Transverse colon (tissue), 3 donors: Measurements from ENCODE around the gene CFAP61.

Experiments used
- EP300 ChIP-seq: sonication (generic); formaldehyde crosslinking; IDR thresholded peaks from one replicate; pipeline ENCODE4 v1.6.1; 2017; ENCODE audit warnings: antibody characterized with exemption, low read depth
- POLR2A ChIP-seq: fragments of 450-650 bp; IDR thresholded peaks from one replicate; pipeline ENCODE4 v1.6.1; 2016; ENCODE audit warnings: antibody characterized with exemption, mild to moderate bottlenecking, moderate library complexity
- TF ChIP-seq, protein P1 (sequence below), 5 experiments: fragments of 200-600 bp in 3 of 5; fragments of 450-650 bp in 2 of 5; sonication (generic) in 3 of 5; IDR thresholded peaks; 1 replicate in 2 of 5; 2 replicates in 3 of 5; pipeline ENCODE4 v1.5.1; 2016 to 2017; ENCODE audit warnings: antibody characterized with exemption in 5 of 5, inconsistent platforms in 3 of 5, mild to moderate bottlenecking in 2 of 5, moderate library complexity in 1 of 5

DNA sequence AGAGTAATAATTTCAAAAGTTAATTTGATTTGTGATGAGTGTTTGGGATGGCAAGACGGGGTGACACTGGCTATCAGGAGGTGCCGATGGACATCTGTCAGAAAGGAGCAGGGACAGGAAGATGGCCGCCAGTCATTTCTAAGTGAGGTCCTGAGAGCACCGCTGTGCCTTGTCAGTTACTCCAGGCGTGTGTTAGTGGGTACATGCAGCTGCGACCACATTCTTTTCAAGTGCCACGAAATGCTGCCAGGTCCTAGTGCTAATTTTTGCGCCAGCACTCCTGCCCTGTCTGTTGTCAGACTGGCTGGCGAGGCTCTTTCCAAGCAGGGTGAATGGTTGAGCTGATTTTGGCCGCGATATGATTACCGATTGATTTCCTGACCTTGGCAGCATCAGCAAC is 251.0 kb downstream of the CFAP61 start:
- TF ChIP-seq, protein P1, sequence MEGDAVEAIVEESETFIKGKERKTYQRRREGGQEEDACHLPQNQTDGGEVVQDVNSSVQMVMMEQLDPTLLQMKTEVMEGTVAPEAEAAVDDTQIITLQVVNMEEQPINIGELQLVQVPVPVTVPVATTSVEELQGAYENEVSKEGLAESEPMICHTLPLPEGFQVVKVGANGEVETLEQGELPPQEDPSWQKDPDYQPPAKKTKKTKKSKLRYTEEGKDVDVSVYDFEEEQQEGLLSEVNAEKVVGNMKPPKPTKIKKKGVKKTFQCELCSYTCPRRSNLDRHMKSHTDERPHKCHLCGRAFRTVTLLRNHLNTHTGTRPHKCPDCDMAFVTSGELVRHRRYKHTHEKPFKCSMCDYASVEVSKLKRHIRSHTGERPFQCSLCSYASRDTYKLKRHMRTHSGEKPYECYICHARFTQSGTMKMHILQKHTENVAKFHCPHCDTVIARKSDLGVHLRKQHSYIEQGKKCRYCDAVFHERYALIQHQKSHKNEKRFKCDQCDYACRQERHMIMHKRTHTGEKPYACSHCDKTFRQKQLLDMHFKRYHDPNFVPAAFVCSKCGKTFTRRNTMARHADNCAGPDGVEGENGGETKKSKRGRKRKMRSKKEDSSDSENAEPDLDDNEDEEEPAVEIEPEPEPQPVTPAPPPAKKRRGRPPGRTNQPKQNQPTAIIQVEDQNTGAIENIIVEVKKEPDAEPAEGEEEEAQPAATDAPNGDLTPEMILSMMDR (IDR thresholded peaks at IDR 0.05), result no peak
- TF ChIP-seq EP300 (no peak), POLR2A (no peak)
